ENCODE data around the gene SLC35C1.
"Not testable (repeated sequence)": the region's sequence is repeated elsewhere in the genome, so short reads cannot be mapped to it uniquely, and the experiment has no call there.

The SLC35C1 gene

GRCh38 chr11:45788887-45789286, 16.1 kb upstream of the SLC35C1 start:
- DNase-seq (ENCODE audit: low read depth) = no peak

DNA sequence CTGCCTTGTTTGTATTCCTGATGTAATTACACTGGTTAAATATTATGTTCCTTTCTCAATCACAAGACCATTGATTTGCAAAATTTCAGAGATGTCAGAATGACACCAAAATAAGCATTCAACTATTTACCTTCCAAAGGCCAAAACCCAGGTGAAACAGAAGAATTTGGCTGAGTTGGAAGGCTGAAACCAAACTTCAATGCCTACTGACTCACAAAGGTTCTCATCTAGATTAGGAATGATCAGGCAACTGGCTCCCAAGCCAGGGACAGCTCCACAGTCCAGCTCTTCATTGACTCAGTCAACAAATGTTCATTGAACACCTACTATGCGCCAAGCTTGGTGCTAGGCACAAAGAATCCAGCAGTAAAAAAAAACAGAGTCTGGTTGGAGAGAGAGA, 13.4 kb upstream of the SLC35C1 start:
- DNase-seq (ENCODE audit: low read depth) = no peak

DNA sequence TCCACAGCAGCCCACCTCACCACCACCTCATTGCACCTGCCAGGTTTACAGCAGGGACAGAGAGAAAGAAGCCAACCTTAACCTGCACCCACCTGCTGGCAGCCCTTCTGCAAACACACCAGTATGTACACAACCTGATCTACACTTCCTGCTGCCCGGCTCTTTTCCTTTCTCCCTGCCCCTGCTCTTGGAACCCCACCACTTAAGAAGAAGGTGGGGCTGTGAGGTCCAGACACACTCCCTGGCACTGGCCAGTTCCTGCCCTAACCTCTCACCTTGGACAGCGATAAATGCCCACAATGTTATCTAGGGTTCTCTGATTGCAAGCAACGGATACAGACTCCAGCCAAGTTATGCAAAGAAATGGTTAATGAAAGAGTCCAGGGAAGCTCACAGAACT, 10.8 kb upstream of the SLC35C1 start:
- no peak for DNase-seq (ENCODE audit: low read depth)

DNA sequence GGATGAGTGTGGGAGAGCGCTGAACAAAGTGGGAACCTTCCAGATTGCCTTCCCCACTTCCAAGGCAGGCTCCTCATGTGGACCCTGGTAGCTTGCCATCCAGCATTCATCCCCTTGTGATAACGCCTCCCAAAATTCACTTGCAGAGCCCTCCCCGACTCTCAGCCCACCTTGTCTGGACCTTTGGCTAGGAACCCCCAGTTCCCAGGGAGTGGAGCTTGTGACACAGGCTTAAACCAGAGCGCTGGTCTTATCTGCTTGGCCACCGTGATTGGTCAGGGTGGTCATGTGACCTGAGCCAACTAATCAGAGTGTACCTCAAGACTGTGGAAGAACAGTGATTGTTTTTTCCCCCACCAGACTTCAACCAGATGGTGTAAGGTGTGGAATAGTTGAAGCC, 9.6 kb upstream of the SLC35C1 start:
- no peak for DNase-seq (ENCODE audit: low read depth)

DNA sequence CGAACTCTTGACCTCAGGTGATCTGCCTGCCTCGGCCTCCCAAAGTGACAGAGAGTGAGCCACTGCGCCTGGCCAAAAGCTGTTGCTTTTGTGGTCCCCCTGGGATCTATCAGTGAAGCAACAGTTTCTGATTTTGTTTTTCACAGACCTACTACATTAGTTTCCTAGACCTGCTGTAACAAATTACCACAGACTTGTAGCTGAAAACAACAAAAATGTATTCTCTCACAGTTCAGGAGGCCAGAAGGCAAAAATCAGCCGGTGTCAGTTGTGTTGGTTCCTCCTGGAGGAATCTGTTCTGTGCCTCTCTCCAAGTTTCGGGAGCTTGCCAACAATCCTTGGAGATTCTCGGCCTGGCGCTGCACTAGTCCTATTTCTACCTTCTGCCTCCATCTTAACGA, 8.5 kb upstream of the SLC35C1 start:
- no peak for DNase-seq (ENCODE audit: low read depth)

- DNase-seq (ENCODE audit: low read depth) = no peak
Observed at GRCh38 chr11:45798793-45799441, 6.0 kb upstream of the SLC35C1 start.

DNA sequence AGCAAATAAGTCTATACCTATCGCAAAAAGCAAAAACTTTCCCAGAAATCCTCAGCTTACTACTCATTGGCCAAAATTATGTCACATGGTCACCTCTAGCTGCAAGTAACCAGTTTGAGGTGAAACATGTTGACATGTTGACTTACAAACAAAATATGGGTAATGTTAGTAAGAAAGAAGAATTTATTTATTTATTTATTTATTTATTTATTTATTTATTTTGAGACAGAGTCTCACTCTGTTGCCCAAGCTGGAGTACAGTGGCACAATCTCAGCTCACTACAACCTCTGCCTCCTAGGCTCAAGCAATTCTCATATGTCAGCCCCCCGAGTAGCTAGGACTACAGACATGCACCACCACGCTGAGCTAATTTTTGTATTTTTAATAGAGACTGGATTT, 5.4 kb upstream of the SLC35C1 start:
- DNase-seq (ENCODE audit: low read depth) = no peak

- no peak for DNase-seq (ENCODE audit: low read depth)
Observed at GRCh38 chr11:45800261-45800660, 4.7 kb upstream of the SLC35C1 start.

DNA sequence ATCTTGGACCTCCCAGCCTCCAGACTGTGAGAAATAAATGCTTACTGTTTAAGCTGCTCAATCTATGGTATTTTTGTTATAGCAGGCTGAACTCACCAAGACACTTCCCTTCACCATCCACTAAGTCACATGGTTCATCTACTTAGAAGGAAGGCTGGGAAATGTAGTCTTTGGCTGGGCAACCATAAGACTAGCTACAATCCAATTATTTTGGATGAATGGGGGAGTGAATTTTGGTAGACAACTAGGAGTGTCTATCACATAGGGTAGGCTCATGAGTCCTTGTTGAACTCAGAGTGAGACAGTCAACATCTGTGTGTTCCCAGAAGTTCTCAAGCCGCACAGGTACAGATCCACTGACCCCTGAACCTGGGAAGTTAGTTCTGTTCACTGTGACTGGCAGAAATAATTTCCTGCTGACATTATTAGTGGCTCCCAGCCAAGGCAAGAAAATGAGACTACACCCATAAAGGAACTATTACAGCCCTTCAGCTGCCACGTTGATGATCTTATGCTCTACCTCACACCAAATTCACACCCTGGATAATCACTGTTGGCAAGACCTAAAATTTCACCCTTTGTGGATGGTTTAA, 3.1 kb upstream of the SLC35C1 start:
- no peak for DNase-seq (ENCODE audit: low read depth)

DNA sequence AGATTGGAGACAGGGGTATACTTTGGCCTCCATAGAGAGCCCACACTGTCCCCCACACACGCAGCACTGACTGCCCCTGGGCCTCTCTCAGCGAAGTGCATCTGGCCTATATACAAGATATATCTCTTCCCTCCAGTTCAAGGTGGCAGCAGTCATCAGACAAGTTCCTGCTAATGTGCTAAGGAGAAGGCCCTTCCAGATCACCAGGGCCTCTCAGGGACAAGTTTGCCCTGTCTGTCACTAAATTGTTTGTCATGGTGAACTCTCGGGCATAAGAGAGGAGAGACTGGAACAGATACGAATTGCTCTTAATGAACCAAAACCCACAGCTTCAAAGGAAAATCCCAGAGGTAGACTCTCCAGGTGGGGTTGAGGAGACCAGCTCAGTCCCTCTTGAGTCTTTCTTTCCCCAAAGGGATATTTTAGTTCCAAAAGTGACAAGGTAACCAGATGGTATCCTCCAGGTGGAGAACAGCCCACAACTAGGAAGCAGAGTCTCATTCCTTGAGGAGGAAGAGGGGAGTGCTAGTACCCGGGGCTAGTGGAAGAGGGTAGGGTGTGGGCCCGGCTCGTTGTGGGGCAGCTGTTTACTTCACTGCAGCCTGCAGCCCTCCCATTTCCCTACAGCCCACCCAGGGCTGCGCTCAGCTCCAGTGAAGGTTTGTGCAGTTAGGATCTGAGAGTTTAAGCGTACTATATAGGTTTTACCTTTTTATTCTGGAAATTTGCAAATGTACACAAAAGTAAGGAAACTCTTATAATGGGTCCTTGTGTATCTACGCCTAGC, 2.2 kb upstream of the SLC35C1 start:
- DNase-seq (ENCODE audit: low read depth) = no peak

DNA sequence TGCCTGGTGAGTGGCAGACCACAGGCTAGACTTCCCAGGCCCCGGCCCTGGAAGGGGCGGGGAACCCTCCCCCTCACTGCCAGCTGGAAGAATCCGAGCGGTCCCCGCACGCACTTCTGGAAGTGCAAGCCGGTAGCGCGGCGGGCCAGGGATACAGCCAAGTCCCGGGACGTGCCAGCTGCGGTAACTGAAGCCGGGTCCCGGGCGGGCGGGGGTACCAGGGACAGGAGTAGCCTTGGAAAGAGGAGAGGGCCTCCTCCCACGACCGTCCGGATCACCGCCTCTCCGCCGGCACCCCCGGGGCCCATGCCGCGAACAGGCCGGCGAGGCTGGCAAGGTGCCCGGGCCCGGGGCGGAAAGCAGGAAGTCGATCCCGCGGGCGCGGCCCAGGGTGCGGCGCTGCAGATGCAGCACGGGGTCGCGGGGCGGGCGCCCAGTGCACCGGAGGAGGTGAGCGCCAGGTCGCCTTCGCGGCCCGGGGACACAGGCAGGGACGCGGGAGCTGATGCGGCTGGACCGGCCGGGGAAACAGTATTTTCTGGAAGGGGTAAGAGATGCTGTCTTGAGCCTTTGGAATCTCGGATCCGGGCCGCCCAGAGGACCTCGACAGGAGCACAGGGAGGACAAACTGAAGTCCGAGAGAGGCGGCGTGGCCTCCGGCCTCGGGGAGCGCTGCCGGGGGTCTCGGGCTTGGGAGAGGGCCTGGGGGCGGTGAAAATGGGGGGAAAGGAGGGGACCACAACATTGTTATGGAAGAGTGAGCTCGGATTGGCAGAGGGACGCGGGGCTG, 783 bp upstream of the SLC35C1 start:
- peak; percentile 43 for DNase-seq (ENCODE audit: low read depth)

DNA sequence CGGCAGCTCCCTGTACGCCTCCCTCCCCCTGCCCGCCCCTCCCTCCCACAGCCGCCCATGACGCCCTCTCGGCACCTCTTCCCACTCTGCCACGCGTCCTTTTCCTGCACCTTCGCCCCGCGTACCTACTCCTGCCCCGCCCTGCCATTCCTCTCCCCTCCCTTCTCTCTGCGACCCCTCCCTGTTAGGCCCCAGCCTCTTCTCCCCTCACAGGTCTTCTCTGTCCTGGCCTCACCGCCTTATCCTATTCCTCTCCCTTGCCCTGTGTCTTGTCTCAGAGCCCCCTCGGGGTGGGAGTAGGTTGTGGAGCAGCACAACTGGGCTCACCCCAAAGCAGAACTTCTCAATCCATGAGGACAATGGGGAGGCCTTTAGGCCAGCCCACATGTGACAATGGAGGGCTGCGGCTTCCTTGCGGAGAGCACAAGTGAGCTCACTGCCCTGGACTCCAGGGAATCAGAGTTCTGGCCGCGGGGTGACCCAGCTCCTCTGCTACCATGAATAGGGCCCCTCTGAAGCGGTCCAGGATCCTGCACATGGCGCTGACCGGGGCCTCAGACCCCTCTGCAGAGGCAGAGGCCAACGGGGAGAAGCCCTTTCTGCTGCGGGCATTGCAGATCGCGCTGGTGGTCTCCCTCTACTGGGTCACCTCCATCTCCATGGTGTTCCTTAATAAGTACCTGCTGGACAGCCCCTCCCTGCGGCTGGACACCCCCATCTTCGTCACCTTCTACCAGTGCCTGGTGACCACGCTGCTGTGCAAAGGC, 539 bp downstream of the SLC35C1 start:
- DNase-seq (ENCODE audit: low read depth) = no peak

DNA sequence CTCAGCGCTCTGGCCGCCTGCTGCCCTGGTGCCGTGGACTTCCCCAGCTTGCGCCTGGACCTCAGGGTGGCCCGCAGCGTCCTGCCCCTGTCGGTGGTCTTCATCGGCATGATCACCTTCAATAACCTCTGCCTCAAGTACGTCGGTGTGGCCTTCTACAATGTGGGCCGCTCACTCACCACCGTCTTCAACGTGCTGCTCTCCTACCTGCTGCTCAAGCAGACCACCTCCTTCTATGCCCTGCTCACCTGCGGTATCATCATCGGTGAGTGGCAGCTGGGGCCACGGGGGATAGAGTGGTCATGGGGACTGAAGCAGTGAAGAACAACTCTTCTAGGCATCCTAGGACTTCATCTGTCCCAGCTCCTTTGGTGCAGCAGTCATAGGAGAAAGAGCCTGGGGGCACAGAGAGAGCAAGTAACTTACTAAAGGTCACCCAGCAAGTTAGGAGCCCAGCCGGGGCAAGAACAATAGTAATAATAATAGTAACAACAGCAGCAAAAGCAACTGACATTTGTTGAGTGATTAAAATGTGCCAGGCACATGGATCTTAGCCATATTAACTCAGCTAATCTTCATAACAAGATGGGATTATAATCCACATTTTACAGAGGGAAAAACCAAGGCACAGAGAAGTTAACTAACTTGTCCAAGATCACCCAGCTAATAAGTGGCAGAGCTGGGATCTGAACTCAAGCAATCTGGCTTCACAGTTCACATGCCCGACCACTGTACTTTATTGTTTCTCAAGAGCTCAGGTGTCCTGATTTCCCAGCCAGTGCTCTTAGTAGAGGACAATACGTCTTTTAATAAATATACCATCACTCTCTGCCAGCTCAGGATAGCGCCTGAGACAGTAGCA, 1.4 kb downstream of the SLC35C1 start:
- DNase-seq (ENCODE audit: low read depth) = no peak

- no peak for DNase-seq (ENCODE audit: low read depth)
Observed at GRCh38 chr11:45806937-45807791, 2.2 kb downstream of the SLC35C1 start.

GRCh38 chr11:45807792-45808238, 2.9 kb downstream of the SLC35C1 start:
- no peak for DNase-seq (ENCODE audit: low read depth)

- DNase-seq (ENCODE audit: low read depth) = not testable (repeated sequence)
Observed at GRCh38 chr11:45808427-45808826, 3.5 kb downstream of the SLC35C1 start.

GRCh38 chr11:45809456-45810395, 4.8 kb downstream of the SLC35C1 start:
- DNase-seq (ENCODE audit: low read depth) = no peak

DNA sequence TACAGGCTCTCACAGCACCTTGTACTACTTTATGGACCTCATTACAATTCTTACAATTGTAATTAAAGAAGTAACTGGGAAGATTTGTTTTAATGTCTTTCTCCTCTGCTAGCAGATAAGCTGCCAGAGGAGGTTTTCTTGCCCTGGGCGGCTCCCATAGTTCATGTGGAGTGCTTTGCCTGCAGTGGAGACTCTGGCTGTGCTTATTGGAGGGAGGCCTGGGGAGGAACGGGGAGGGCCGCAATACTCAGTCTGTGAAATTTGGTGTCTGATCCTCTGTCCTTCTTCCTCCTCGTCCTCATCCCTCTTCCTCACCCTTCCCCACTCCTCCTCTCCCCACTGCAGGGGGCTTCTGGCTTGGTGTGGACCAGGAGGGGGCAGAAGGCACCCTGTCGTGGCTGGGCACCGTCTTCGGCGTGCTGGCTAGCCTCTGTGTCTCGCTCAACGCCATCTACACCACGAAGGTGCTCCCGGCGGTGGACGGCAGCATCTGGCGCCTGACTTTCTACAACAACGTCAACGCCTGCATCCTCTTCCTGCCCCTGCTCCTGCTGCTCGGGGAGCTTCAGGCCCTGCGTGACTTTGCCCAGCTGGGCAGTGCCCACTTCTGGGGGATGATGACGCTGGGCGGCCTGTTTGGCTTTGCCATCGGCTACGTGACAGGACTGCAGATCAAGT, 5.6 kb downstream of the SLC35C1 start:
- no peak for DNase-seq (ENCODE audit: low read depth)
